GM04503 (cell line): Measurements from ENCODE around the gene HSPB2.
"Not testable (repeated sequence)": the region's sequence is repeated elsewhere in the genome, so short reads cannot be mapped to it uniquely, and the experiment has no call there.

Source experiments
- DNase-seq: peaks from one replicate; pipeline ENCODE4 v3.0.0-alpha.2; 2012; ENCODE audit warnings: low read depth

Gene HSPB2

GRCh38 chr11:111913997-111914396, 1.5 kb downstream of the HSPB2 start:
- DNase-seq: peak; percentile 72

- DNase-seq: no peak
These were observed 4.2 kb downstream of the HSPB2 start for GRCh38 chr11:111916768-111917167.

- no peak for DNase-seq
These were observed 4.8 kb downstream of the HSPB2 start for GRCh38 chr11:111917312-111917711.

- DNase-seq: no peak
These were observed 5.3 kb downstream of the HSPB2 start for GRCh38 chr11:111917788-111918187.

- DNase-seq: no peak
These were observed 6.1 kb downstream of the HSPB2 start, which contains the start of gene C11orf52 for GRCh38 chr11:111918390-111919256. TSS of gene C11orf52 (plus strand) at chr11:111918913. CDS start at chr11:111918973, 60 bp downstream.

- DNase-seq: no peak
These were observed 8.4 kb downstream of the HSPB2 start for GRCh38 chr11:111920908-111921307.

GRCh38 chr11:111921541-111922230, 9.2 kb downstream of the HSPB2 start:
- DNase-seq: no peak

GRCh38 chr11:111922803-111923202, 10.3 kb downstream of the HSPB2 start:
- no peak for DNase-seq

GRCh38 chr11:111923351-111923788, 10.8 kb downstream of the HSPB2 start:
- DNase-seq: no peak

GRCh38 chr11:111923951-111924350, 11.4 kb downstream of the HSPB2 start:
- no peak for DNase-seq

GRCh38 chr11:111925953-111926352, 13.4 kb downstream of the HSPB2 start:
- DNase-seq: no peak

- DNase-seq: peak; percentile 78
These were observed 14.2 kb downstream of the HSPB2 start for GRCh38 chr11:111926505-111927391.

GRCh38 chr11:111930472-111930871, 17.9 kb downstream of the HSPB2 start:
- no peak for DNase-seq

GRCh38 chr11:111932611-111932950, 20.0 kb downstream of the HSPB2 start:
- DNase-seq: no peak

GRCh38 chr11:111933176-111933575, 20.6 kb downstream of the HSPB2 start:
- DNase-seq: not testable (repeated sequence)

- no peak for DNase-seq
These were observed 21.3 kb downstream of the HSPB2 start for GRCh38 chr11:111933872-111934271.

- no peak for DNase-seq
These were observed 21.8 kb downstream of the HSPB2 start for GRCh38 chr11:111934306-111934705.

- DNase-seq: no peak
These were observed 22.9 kb downstream of the HSPB2 start for GRCh38 chr11:111935317-111936039.

- no peak for DNase-seq
These were observed 23.6 kb downstream of the HSPB2 start for GRCh38 chr11:111936040-111936540.

GRCh38 chr11:111937461-111937769, 24.9 kb downstream of the HSPB2 start:
- DNase-seq: no peak

- no peak for DNase-seq
These were observed 25.3 kb downstream of the HSPB2 start for GRCh38 chr11:111937844-111938243.
